GM18499 (cell line): ENCODE data around the gene CST2.
"Not testable (repeated sequence)": the region's sequence is repeated elsewhere in the genome, so short reads cannot be mapped to it uniquely, and the experiment has no call there.

ENCODE experiments used
- ATAC-seq: cut with Tn5 transposase; IDR thresholded peaks from one replicate; pipeline ENCODE4 v1.9.1; 2021; ENCODE audit warnings: moderate number of reproducible peaks; ENCODE audit not compliant: insufficient read depth, unreplicated experiment

The CST2 gene, protein sequence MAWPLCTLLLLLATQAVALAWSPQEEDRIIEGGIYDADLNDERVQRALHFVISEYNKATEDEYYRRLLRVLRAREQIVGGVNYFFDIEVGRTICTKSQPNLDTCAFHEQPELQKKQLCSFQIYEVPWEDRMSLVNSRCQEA

DNA sequence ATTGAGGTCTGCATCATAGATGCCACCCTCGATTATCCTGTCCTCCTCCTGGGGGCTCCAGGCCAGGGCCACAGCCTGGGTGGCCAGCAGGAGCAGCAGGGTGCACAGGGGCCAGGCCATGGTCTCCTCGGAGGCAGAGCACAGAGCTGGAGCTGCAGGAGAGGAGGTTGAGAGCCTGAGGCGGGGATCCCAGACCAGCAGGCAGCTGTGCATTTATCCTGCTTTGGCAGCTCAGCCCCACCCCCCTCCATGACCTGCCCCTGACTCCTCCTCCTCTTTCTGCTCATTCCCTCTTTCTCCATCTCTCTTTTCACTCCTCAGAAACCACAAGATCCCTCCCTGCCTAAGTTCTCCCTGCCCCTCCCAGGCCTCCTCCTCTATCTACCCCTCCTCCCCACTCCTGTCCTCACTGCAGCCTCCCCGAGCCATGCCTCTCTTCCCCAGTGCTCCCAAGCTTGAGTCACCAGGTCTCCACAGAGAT lies at the start of gene CST2:
CST2 (minus strand) TSS at position 189 of the 481 bp plus-strand sequence; CDS start at position 120, 69 bp downstream.
- ATAC-seq, result no peak

DNA sequence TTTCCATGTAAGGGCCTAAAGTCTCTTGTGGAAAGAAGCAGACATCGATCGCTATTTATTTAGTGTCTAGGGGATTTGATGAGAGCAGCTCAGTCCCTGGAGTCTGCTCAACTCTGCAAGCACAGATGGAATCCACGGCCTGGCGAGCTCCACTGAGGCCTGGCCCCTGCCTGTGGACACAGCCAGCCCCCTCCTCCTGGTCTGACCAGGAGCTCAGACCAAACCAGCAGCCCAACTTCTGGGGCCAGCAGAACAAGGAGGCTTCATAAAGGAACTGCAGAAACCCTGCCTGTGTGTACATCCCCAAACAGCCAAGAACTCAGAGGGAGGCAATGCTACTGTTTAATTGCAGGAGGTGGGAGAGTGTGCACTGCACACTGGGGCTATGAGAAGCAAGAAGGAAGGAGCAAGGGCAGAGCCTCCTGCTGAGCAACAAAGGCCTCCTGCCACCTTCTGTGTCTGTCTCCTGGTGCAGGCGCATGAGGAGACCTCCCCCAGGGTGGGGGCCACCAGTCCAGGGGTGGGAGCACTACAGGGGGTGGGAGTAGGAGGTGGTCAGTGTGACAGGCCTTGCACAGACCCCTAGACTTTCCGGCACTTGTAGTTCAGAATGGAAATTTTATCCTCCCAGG lies 49.2 kb upstream of the CST2 start:
- ATAC-seq, result no peak

DNA sequence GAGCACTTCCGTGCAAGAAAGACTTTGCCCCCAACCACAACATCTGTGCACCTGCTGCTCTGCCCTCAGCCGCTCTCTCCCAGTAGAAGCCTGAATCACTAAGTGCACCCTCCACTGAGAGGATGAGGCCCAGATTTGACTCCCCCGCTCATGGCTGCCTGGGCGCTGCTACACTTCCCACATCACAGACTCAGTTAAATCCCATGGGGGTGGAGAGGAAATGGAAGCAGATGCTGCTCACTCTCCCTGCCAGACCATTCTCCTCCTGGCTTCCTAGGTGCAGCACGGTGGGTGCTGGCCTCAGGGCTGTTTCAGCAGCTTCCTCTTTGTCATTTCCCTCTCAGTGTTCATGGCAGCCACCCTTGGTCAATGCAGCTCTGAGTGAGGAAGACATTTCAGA lies 48.2 kb upstream of the CST2 start:
- ATAC-seq, result no peak

DNA sequence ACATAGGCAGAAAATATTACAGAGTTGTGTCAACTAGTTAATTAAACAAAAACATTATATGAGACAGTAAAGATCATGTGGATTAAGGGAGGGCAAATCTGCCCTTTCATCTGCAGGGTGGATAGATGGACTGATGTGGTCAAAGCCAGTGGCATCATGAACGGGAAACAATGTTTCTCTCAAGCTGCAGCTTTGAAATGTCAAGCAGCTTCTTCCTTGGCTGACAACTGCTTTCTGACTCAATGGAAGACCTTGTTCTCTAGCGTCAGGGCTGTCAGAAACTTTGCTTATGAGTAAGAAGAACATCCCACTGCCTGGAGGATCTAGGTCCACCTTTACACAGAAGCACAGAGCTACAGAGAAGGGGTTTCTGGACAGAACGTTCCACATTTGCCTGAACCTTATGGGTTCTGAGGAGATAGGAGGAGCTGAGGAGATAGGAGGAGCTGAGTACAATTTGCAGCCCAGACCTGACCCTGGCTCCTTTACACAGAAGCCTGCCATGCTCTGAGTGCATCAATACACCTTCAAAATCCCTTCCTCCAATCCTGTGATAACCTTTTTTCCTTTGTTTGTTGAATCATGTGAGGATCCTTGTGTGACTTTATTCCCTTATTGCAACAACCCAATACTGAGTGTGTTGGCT lies 47.0 kb upstream of the CST2 start:
- no peak for ATAC-seq

DNA sequence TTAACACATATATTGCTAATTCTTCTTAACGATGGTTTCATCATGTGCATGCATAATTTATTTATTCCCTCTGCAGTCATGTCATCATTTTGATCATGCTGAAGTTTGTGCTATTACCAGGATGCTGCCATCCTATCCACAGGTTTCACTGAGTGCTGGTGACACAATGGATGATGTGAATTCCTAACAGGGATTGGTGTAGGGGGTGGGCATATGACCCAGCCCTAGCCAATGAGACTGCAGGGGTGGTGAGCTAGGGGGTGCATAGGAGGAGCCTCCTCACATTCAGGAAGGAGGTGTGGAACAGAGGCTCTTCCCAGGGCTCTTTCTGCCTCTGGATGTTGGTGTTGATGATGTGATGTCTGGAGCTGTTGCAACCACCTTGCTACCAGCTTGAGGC lies 45.5 kb upstream of the CST2 start:
- ATAC-seq, result no peak

DNA sequence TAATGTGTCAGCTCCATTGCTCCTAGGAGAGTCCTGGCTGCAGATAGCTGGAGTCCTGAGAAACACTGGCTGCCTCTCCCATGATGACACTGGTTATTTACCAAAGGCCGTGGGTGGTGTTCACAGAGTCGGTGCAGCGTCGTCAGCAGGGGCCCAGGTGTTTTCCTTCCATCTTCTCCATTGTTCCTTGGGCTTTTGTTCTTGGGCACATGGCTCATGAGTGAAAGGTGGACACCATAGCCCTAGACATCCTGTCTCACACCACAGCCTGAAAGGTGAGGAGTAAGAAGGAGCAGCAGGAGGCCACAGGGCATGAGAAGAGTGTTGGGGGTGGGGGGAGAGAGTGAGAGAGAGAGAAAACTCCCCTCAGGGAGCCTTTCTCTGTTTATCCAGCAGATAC lies 43.9 kb upstream of the CST2 start:
- ATAC-seq, result no peak

DNA sequence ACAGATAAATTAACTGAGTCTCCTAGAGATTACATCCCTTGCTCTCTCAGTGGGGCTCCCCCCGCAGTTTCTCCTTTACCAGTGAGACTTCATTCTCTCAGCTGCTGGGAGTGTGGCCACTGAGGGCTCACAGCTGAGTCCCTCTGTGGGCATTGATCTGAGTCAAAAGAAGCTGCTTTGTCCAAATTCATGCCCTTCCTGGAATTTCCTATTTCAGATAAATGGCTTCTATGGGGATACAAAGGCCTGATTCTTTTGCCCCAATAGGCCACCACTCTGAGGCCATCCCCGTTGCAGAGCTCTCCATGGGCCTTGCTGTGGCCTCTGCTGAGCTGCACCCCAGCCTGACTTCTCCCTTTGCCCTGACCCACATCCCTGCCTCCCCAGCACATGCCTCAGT lies 43.0 kb upstream of the CST2 start:
- no peak for ATAC-seq

DNA sequence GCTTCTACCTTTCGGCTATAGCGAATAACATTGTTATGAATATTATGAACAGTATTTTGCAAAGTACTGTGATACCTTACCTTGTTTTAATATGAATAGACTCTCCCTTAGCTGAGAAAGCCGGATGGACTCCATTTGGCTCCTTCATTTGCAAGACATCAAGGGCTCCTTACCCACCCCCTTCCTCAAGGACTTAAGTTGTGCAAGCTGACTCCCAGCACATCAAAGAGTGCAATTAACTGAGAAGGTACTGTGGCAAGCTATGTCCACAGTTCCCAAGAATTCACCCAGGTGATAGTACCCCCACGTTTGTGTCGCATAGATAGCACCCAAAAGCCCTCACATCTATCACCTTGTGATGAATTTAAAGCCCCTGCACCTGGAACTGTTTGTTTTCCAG lies 41.8 kb upstream of the CST2 start:
- ATAC-seq, result no peak

DNA sequence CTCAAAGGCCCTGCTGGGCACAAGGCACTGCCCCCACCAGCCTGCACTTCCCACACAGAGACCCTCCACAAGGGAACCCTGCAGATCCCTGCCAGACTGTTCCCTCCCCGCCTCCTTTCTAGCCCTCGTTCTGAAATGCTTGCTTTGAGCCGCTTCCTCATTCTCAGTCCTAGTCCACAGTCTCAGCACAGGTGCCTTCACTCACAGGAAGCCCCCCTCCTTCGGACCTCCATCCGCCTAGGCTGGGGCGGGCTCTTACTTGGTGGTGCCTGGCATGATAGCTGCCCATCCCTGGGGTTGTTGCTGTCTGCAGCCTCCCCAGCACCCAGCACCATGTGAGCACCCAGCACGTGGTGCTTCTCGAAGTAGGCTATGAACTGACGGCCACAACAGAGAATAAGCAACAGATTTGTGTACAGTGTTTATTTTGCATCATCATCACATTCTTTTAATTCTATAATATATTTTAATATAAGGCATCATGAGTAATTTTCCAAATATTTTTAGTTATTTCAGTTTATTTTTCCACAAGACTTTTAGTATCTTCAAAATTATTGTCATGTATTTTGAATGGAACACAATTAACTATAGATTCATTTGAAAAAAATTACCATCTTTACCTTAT lies 40.7 kb upstream of the CST2 start:
- ATAC-seq, result no peak

DNA sequence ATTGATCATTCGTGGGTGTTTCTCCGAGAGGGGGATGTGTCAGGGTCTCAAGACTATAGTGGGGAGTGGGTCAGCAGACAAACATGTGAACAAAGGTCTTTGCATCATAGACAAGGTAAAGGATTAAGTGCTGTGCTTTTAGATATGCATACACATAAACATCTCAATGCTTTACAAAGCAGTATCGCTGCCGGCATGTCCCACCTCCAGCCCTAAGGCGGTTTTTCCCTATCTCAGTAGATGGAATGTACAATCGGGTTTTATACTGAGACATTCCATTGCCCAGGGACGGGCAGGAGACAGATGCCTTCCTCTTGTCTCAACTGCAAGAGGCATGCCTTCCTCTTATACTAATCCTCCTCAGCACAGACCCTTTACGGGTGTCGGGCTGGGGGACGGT lies 34.2 kb upstream of the CST2 start:
- ATAC-seq, result not testable (repeated sequence)

DNA sequence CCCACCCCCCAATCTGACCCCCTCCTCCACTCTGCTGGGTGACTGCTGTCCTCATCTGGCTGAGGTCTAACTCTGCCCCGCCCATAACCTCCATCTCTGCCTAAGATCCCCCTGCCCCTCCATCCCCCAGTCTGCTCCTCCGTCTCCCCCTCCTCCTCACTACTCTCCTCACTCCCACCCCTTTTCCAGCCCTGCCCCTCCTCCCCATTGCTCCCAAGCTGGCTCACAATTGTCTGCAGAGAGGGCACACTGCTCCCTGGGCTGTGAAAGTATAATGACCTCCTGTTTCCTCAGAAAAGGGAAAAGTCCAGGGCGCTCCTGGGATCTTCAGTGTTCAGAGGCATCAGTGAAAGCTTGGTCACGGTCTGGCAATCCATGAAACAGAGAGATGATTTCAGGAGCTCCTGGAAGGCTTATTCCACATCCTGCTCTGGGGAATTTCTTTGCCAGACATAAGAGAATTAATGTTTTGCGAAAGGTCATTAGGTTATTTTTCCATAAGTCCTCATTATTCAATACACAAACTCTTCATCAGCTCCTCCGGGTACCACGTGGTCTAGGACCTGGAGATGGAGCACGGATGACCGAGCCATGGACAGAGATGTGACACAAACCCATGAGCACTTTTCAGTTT lies 31.6 kb upstream of the CST2 start:
- no peak for ATAC-seq

DNA sequence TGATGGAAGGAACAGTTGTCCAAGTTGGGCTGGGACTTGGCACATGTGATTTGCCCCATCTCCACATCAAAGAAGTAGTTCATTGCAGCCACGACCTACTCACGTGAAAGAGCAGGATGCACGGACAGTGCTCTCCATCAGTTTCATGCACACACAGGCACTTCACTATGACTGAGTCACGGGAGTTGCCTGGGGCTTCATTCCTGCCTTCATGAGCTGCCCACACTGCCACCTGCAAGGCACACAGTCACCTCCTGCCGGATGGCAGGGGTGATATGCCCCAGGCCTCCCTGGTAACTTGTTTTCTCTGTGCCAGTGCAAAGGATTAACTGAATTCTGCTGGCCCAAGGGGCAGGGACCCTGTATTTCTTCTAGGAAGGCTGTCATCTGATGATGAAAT lies 30.2 kb upstream of the CST2 start:
- no peak for ATAC-seq

DNA sequence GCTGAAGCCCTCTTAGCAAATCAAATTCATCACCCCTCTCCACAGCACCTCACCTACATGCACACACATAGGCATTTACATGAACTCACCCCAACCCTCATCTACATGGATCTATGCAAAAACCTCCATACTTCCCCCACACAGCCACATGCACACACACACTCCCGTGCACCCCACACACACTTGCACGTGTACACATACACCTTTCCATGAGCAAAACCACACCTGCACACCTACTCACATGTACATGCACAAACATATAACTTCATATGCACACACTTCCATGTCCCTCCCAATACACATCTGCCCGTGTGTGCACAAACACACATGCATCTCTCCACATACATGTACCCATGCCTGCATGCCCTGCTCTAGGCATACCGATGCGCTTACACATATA lies 29.7 kb upstream of the CST2 start:
- ATAC-seq, result no peak

DNA sequence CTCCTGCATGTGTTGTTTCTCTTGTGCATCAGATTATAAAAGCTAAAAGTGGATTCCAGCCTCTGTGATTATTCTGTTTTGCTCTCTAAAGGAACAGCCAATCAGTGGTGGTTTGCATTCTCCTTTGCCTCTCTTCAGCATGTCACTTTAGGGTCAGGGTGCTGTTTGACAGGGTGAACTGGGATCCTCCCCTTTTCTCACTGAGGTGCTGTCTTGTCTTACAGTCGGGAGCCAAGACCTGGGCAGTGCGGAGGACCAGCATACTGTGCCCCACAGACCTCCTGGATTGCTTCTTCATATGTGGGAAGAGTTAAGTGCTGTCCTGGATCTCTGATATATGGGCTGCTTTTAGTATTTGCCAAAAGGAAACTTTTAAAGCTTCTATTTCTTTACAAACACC lies 15.2 kb upstream of the CST2 start:
- ATAC-seq, result no peak

DNA sequence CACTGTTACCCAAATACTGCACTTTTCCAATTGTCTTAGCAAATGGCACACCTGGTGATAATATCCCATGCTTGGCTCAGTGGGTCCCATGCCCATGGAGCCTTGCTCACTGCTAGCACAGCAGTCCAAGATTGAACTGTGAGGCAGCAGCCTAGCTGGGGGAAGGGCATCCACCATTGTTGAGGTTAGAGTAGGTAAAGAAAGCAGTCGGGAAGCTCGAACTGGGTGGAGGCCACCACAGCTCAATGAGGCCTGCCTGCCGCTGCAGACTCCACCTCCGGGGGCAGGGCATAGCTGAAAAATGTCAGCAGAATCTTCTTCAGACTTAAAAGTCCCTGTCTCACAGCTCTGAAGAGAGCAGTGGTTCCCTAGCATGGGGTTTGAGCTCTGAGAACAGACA lies 9.2 kb upstream of the CST2 start:
- no peak for ATAC-seq

DNA sequence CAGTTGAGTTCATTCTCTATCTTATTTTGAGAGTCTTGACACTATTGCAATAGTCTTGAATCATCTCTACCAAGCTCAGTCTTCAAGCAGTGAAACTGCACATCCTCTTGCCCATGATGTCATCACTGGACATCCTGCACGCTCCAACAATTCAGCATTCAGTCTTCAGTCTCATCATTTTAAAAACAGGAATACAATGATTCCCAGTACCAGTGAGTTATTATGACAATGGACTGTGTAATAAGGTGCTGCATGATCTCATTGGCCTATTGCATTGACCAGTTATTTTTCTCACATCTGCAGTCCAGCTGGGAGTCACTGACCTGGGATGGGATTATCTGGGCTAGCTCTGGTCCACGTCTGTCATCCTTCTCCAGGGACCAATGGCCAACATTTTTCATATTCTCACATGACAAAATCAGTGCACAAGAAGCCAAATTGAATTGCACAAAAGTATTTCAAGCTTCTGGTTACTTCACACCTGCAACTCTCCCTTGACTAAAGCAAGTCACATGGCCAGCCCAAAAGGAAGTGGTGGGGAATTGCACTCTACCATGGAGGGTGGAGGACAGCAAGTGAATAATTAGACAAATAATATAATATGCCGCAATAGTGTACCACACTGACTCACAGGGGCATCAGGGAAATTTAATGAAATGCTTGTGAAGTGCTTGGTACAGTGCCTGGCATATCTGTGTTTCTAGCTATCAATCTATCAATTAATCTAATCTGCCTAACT lies 6.4 kb upstream of the CST2 start:
- no peak for ATAC-seq

DNA sequence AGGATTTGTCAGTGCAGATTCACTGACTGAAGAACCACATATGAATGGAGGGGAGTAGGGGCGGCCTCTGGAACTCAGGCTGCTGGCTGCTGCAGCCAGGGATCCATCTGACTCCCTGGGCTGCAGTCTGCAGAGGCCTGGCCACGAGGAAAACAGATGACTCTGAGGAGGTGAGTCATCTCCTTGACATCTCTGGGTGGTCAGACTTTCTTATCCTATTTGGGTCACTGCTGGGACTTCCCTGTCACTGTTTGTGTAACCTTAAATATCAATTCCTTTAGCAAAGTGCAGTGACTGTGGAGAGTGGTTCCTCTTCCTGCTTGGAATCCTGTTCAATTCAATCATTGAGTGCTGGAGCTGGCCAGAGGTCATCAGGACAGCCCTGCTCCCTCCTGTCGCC lies 5.4 kb upstream of the CST2 start:
- ATAC-seq, result not testable (repeated sequence)

DNA sequence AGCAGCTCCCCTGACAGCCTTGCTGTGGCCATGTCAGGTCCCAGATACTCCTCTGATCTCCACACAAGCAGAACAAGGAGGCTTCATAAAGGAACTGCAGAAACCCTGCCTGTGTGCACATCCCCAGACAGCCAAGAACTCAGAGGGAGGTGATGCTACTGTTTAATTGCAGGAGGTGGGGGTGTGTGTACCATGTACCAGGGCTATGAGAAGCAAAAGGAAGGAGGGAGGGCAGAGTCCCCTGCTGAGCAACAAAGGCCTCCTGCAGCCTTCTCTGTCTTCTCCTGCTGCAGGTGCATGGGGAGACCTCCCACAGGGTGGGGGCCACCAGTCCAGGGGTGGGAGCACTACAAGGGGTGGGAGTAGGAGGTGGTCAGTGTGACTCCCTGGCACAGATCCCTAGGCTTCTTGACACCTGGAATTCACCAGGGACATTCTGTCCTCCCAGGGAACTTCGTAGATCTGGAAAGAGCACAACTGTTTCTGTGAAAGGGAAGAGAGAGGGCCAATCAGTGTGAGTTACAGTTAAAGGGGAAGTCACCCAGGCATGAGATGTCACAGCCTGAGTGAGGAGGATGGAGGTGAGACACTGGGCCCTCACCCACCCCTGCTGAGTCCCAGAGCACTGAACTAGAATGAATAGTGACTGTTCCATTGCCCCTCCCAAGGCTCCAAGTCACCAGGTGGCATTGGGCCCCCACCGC lies 2.8 kb downstream of the CST2 start:
- no peak for ATAC-seq

DNA sequence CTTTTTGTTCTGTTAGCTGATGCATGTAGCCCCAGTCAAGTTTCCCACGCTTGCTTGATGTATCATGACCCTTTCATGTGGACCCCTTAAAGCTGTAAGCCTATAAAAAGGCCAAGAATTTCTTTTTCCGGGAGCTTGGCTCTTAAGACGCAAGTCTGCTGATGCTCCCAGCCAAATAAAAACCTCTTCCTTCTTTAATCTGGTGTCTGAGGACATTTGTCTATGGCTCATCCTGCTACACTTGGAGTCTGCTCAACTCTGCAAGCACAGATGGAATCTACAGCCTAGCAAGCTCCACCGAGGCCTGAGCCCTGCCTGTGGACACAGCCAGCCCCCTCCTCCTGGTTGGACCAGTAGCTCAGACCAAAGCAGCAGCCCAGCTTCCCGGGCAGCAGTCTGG lies 3.4 kb downstream of the CST2 start:
- no peak for ATAC-seq

DNA sequence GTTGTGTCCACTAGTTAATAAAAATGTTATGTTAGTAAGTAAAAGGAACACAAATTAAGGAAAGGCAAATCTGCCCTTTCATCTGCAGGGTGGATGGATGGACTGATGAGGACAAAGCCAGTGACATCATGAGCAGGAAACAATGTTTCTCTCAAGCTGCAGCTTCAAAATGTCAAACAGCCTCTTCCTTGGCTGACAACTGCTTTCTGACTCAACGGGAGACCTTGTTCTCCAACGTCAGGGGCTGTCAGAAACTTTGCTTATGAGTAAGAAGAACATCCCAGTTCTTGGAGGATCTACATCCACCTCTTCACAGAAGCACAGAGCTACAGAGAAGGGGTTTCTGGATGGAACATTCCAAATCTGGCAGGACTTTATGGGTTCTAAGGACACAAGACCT lies 6.0 kb downstream of the CST2 start:
- no peak for ATAC-seq
